ENCODE data around the gene COMMD8.
"Not testable (repeated sequence)": the region's sequence is repeated elsewhere in the genome, so short reads cannot be mapped to it uniquely, and the experiment has no call there.

Gene COMMD8

GRCh38 chr4:47463235-47463956, at the start of gene COMMD8:
COMMD8 (minus strand) TSS chr4:47463702; CDS start chr4:47463651, 51 bp downstream.
- DNase-seq: peak; percentile 99

- DNase-seq: no peak
These were observed 47.1 kb upstream of the COMMD8 start for GRCh38 chr4:47510506-47511143.

DNA sequence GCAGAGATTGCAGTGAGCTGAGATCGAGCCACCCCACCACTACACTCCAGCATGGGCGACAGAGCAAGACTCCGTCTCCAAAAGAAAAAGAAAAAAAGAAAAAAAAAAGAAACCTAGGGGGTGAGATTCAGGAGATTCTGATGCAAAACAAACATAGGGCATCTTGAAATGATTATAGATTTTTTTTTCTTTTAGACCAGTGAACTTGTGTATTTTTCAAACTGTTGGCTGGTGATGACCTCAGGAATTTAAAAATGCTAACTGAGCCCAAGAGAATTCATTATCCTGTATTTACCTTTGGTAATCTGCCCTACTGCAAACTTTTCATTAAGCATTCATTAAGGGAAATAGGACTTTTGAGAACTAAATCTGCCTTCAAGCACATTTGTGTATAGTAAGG, 42.2 kb upstream of the COMMD8 start:
- no peak for DNase-seq

DNA sequence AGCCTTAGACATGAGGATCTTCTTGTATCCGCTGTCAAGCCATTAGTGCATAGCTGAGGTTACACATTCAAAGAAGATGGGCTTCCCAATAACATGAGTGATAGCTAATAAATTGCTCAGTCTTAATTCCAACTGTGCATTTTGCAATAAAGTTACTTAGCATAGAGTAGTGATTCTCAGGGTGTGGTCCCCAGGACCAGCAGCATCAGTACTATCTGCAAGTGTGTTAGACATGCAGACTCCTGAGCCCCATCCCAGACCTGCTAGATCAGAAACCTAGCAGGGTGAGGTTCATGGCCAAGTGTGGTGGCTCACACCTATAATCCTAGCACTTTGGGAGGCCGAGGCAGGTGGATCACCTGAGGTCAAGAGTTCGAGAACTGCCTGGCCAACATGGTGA, 41.6 kb upstream of the COMMD8 start:
- no peak for DNase-seq

GRCh38 chr4:47500776-47501175, 37.3 kb upstream of the COMMD8 start:
- no peak for DNase-seq

- DNase-seq: no peak
These were observed 36.2 kb upstream of the COMMD8 start for GRCh38 chr4:47499700-47500099.

- no peak for DNase-seq
These were observed 35.4 kb upstream of the COMMD8 start for GRCh38 chr4:47498899-47499298.

DNA sequence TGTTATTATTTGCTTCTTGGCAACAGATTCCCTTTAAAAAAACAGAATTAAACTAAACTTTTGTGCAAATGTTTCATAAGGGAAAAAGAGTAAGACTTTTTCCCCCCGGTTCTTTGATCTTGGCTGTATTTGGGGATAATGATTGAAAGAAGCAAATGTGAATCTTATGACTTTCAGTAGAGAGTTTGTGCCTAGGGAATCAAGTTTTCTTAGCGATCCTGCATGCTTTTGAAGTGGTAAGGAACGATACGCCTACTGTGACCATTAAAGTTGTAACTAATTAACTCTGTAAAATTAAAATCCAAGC, 30.6 kb upstream of the COMMD8 start:
- no peak for DNase-seq

DNA sequence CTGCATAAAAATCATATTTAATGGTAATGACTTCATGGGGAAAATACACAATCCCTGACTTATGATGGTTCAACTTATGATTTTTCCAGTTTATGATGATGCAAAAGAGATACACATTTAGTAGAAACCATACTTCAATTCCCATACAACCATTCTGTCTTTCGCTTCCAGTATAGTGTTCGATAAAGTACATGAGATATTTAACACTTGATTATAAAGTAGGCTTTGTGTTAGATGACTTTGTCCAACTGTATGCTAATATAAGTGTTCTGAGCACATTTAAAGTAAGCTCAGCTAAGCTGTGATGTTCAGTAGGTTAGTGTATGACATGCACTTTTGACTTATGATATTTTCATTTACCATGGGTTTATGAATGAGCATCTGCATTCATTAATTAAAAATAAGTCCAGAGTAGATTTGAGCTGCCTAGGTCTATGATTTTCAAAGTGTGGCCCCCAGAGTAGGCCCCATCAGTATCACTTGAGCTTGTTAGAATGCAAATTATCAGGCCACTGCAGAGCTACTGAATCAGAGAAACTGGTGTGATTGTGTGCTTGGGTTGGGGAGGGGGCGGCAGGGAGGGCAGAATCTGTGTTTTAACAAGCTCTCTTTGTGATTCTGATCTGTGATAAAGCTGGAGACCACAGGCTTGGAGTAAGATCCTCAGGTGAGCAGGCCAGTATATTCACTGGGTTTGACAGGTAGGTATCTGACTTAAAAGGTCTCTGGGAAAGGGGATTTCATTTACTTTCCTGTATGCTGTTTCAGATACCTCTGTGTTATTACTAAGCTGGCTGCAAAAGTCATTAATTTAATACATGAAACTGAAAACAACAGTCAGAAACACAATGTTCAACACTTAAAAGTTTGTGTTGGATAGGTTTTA, 30.0 kb upstream of the COMMD8 start:
- DNase-seq: no peak

- DNase-seq: no peak
These were observed 27.0 kb upstream of the COMMD8 start for GRCh38 chr4:47490550-47490949.

- no peak for DNase-seq
These were observed 25.2 kb upstream of the COMMD8 start for GRCh38 chr4:47488706-47489105.

GRCh38 chr4:47486727-47487126, 23.2 kb upstream of the COMMD8 start:
- DNase-seq: not testable (repeated sequence)

- DNase-seq: no peak
These were observed 22.8 kb upstream of the COMMD8 start for GRCh38 chr4:47486231-47486673.

DNA sequence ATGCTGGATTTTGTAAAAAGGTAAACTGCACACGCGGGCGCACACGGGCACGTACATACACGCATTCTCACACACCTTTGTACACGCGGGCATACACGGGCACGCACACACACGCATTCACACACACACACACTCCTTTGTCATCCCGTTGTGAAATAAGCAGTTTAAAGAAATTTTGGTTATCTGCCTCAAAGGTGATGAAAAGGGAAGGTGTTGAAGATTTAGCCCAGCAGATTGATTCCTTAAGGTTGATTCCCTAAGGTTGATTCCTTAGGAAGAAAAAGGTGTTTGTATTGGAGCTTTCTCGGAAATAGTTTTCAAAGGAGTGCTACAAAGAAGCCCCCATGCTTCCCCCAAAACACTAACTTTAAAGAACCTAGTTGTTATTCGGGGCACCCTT, 22.3 kb upstream of the COMMD8 start:
- no peak for DNase-seq

- DNase-seq: peak; percentile 91
These were observed 21.7 kb upstream of the COMMD8 start, which contains the start of gene ATP10D for GRCh38 chr4:47485047-47485692. ATP10D (plus strand) TSS chr4:47485275; CDS start chr4:47512541, 27,266 bp downstream.

DNA sequence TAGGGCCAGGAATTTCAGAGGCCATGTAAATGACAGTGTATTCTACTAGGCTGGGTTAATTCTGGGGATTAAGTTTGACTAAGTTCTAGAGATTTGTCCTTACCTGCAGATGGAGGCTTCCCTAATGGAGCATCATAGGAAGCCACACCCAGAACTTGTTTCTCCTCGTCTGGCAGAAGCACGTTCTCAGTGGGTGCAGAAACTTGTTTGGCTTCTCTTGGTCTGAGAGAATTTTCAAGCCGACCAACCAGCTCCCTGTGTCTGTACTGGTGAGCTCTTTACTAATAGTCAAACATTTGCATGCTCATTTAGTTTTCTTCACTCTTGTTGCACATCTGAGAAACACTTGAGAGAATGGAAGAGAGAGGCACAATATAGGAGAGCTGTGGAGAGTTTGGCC, 20.7 kb upstream of the COMMD8 start:
- DNase-seq: no peak

GRCh38 chr4:47483745-47484144, 20.2 kb upstream of the COMMD8 start:
- DNase-seq: no peak

- DNase-seq: no peak
These were observed 18.8 kb upstream of the COMMD8 start for GRCh38 chr4:47482326-47482725.

GRCh38 chr4:47478804-47479203, 15.3 kb upstream of the COMMD8 start:
- DNase-seq: no peak

- no peak for DNase-seq
These were observed 11.9 kb upstream of the COMMD8 start for GRCh38 chr4:47475411-47475810.

DNA sequence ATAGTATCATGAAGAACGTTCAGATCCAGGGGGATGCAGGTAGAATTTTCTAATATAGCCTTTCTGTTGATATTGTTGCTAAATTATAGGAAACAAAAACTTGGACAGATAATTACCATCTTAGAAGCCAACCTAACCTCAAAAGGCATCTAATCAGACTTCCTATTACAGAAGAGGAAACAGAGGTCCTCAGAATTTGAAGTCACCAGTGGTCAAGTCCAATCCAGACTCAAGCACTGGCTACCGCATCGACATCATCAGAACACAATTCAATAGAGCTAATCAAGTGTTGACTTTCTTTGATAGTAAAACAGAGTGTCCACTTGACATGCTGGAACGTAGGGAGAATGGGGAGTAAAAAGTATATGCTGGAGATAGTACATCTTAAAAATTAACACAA, 11.3 kb upstream of the COMMD8 start:
- no peak for DNase-seq

- DNase-seq: no peak
These were observed 9.7 kb upstream of the COMMD8 start for GRCh38 chr4:47473141-47473750.

DNA sequence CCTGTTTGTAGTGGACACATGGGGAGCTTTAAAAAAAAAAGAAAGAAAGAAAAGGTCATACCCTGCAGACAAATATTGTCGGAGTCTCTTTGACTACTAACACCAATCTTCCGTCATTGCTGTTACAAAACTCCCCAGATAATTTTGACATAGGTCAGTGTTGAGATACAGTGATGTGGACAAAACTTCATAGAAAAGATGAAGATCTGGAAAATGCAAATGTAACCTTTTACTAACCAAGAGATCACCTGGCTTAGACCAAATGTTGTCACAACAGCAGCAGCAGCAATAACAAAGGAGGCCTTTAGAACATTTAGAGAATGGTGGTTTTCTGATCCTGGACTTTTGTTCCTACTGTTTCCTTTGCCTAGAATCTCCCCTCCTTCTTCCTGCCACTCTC, 8.1 kb upstream of the COMMD8 start:
- no peak for DNase-seq

Data from activated effector memory CD4-positive, alpha-beta T cell treated with anti-CD3 and anti-CD28 coated beads, Interleukin-2, amount 50 U/mL, for 16 hours (primary cell).